ENCODE results near the gene LSAMP. TPM values are rescaled to one million over a fixed set of nuclear protein-coding genes. Genes with fewer than 3 reads are reported as not detected.

The LSAMP gene
- total and polyA plus RNA-seq, 2 of the 8 experiments (the other 6 are each of a cell fraction or from before 2014, with no cell fraction given): 1.8 to 5.7 TPM

DNA sequence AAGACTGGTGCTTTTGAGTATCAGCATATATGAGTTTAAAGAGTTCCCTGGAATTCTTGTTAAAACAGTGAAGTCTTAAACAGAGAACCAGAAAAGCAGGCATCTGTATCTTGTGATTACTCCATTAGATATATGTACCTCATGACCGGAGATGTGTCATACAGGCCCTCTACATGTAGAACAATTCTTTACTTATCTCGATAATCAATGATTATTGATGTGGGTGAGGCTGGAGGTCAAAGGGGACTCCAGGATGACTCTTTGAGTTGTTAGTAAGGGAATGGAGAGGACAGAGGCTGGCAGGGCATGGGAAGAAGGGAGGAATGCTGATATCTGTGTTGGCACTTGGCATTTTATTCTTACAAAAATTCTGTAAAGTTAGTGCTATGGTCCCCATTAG lies 666.3 kb downstream of the LSAMP start:
- FAIRE-seq (no peak), DNase-seq (ENCODE audit: low read depth in 1 of 2, low spot score in 2 of 2) (no peak)
- Histone ChIP-seq H3K4me3 (ENCODE audit: extremely low read depth in 1 of 4, insufficient read depth in 2 of 4, low read depth in 3 of 4, low read length in 4 of 4) (no peak overlapping the region), H3K27ac (ENCODE audit: low read depth, low read length) (no peak overlapping the region), H2BK120ac (replicated peaks; ENCODE audit: low read depth, low read length) (no peak overlapping the region), H3K79me2 (ENCODE audit: control insufficient read depth in 1 of 2, insufficient read depth in 2 of 2, low read length in 2 of 2) (no peaks in the 10 kb centered on the region), H3K4me2 (ENCODE audit: insufficient read depth in 1 of 2, low read depth in 2 of 2, low read length in 2 of 2) (no peak overlapping the region), H3K79me1 (ENCODE audit: low read depth, low read length) (no peaks in the 10 kb centered on the region), H4K91ac (replicated peaks; ENCODE audit: insufficient read length, low read length) (no peak overlapping the region), H2AFZ (ENCODE audit: low read length) (no peak overlapping the region), H2BK5ac (ENCODE audit: low read depth, low read length) (no peak overlapping the region), H2BK15ac (ENCODE audit: low read length) (no peak overlapping the region), H3K4ac (replicated peaks; ENCODE audit: insufficient read length, low read depth, low read length) (no peak overlapping the region), H3K4me1 (replicated peaks in 1 of 4; ENCODE audit: control insufficient read depth in 3 of 4, insufficient read depth in 4 of 4, low read length in 3 of 4) (no peaks in the 10 kb centered on the region), H3K9me3 (ENCODE audit: insufficient read depth in 2 of 2, low read depth in 1 of 2, low read length in 1 of 2) (no peaks in the 10 kb centered on the region), H2BK20ac (ENCODE audit: low read length) (no peak overlapping the region), H2BK12ac (ENCODE audit: low read depth, low read length) (no peak overlapping the region), H4K20me1 (replicated peaks in 1 of 2; ENCODE audit: control insufficient read depth in 1 of 2, insufficient read depth in 2 of 2, low read length in 2 of 2) (peaks cover 0 to 2% of the 10 kb centered on the region in 2 experiments), H3K14ac (ENCODE audit: insufficient read length) (no peak overlapping the region), H3K27me3 (replicated peaks in 1 of 4; ENCODE audit: control insufficient read depth in 3 of 4, extremely low read depth in 1 of 4, insufficient read depth in 3 of 4, low read length in 3 of 4) (no peaks in the 10 kb centered on the region), H4K8ac (ENCODE audit: extremely low read depth, insufficient read depth, low read length) (no peak overlapping the region), H3K23ac (ENCODE audit: insufficient read length) (no peak overlapping the region), H4K5ac (ENCODE audit: insufficient read length, low read depth, low read length) (no peak overlapping the region), H3K56ac (replicated peaks; ENCODE audit: insufficient read length, low read depth, low read length) (no peak overlapping the region), H3K9ac (replicated peaks in 1 of 4; ENCODE audit: extremely low read depth in 1 of 4, low read depth in 3 of 4, low read length in 3 of 4) (no peak overlapping the region), H3K18ac (ENCODE audit: extremely low read depth, low read length) (no peak overlapping the region), H3K36me3 (ENCODE audit: control insufficient read depth in 2 of 4, insufficient read depth in 4 of 4, low read length in 3 of 4) (no peaks in the 10 kb centered on the region), H3K23me2 (ENCODE audit: low read depth, low read length) (peaks cover 2% of the 10 kb centered on the region; the same call in 1 of the 2 replicates), H2AK5ac (ENCODE audit: low read depth, low read length) (no peak overlapping the region)
- ChIA-PET POLR2A (ENCODE audit: partially characterized antibody) (no interaction called here), CTCF (ENCODE audit: partially characterized antibody) (no interaction called here)
- no peak for TF ChIP-seq BRCA1 (IDR thresholded peaks at IDR 0.05; ENCODE audit: low read depth, low read length)
- no peak for TF ChIP-seq RBBP5 (IDR thresholded peaks at IDR 0.05; ENCODE audit: borderline replicate concordance, low read depth, low read length)
- TF ChIP-seq SIN3A (conservative IDR thresholded peaks at IDR 0.05 in 1 of 2, IDR thresholded peaks at IDR 0.05 in 1 of 2; ENCODE audit: low read depth in 1 of 2, low read length in 2 of 2): no peak
- no peak for TF ChIP-seq ZNF274 (IDR thresholded peaks at IDR 0.05; ENCODE audit: borderline replicate concordance, extremely low read depth, low read length)
- WGBS, 2 experiments (ENCODE audit: extremely low coverage in 1 of 2, insufficient coverage in 1 of 2, insufficient read length in 1 of 2, insufficient replicate concordance in 2 of 2, low coverage in 1 of 2, low lambda C conversion rate in 2 of 2, missing lambda C conversion rate in 1 of 2): 86% methylated on average over 2 of the region's 2 CpGs; no CpG with 5 or more reads in 1 of the 2 experiments

Measured in H1 (cell line).